Type B pancreatic cell (in vitro differentiated cells): ENCODE results near the gene ARPC1A. TPM values are rescaled to one million over a fixed set of nuclear protein-coding genes. Genes with fewer than 3 reads are reported as not detected.

ENCODE experiments used
- DNase-seq: peaks from one replicate; pipeline ENCODE4 v3.0.0; 2021; ENCODE audit warnings: mixed read lengths; ENCODE audit not compliant: unreplicated experiment; ENCODE audit errors: extremely low spot score
- H3K27ac Mint-ChIP-seq: 2 replicates; pipeline ENCODE4 v1.8.0; 2021; ENCODE audit warnings: mild to moderate bottlenecking, mixed read lengths
- H3K27me3 Mint-ChIP-seq: 2 replicates; pipeline ENCODE4 v1.8.0; 2021; ENCODE audit warnings: mixed read lengths
- H3K36me3 Mint-ChIP-seq: 2 replicates; pipeline ENCODE4 v1.8.0; 2021; ENCODE audit warnings: mixed read lengths
- H3K4me1 Mint-ChIP-seq: one replicate; pipeline ENCODE4 v1.8.0; 2021; ENCODE audit warnings: mixed read lengths; ENCODE audit not compliant: unreplicated experiment
- H3K4me3 Mint-ChIP-seq: 2 replicates; pipeline ENCODE4 v1.8.0; 2021; ENCODE audit warnings: mild to moderate bottlenecking, mixed read lengths
- H3K9me3 Mint-ChIP-seq: 2 replicates; pipeline ENCODE4 v1.8.0; 2021; ENCODE audit warnings: mixed read lengths
- CTCF ChIP-seq: fragments of 200-600 bp; sonication (generic); conservative IDR thresholded peaks from 2 replicates; pipeline ENCODE4 v1.5.0; 2021; ENCODE audit warnings: antibody characterized with exemption, mild to moderate bottlenecking
- total RNA-seq: library from RNA; stranded (reverse); gene quantifications from 2 replicates; pipeline ENCODE4 v1.2.1, GENCODE V29; 2021; ENCODE audit warnings: low replicate concordance

ARPC1A gene
- total RNA-seq, 1 donor from 2014 or later, result 164 TPM

GRCh38 chr7:99359465-99360154 is 33.9 kb downstream of the ARPC1A start:
- H3K27ac Mint-ChIP-seq, result no peak overlapping the region
- DNase-seq, result no peak
- H3K27me3 Mint-ChIP-seq, result no peaks in the 10 kb centered on the region
- H3K9me3 Mint-ChIP-seq, result no peaks in the 10 kb centered on the region
- no peak for TF ChIP-seq CTCF
- peaks cover 30% of the 10 kb centered on the region for H3K36me3 Mint-ChIP-seq
- H3K4me3 Mint-ChIP-seq, result no peak overlapping the region
- H3K4me1 Mint-ChIP-seq, result no peaks in the 10 kb centered on the region

DNA sequence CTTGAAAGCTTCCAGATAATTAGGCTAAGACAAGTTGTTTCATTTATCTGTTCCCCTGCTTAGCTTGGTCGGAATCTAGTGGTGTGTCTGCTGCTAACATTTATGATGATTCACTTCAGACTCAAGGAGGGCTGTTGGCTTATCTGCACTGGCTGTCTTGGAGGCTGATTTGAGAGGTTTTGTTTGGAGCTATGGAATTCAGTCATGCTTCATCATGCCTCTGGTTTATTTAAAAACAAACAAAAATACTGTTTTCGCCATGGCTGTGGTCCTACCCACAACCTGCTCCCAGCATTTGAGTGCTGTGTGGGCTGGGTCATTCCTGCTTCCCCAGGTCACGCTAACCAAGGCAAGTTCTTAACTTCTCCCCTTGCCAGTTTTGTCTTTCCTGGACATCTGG is 37.1 kb downstream of the ARPC1A start:
- no peak for DNase-seq
- no peaks in the 10 kb centered on the region for H3K9me3 Mint-ChIP-seq
- peaks cover 5% of the 10 kb centered on the region for H3K4me1 Mint-ChIP-seq
- peak overlapping the region; percentile 59 for H3K27ac Mint-ChIP-seq
- TF ChIP-seq CTCF, result no peak
- peaks cover 35% of the 10 kb centered on the region for H3K36me3 Mint-ChIP-seq
- H3K4me3 Mint-ChIP-seq, result no peak overlapping the region
- no peaks in the 10 kb centered on the region for H3K27me3 Mint-ChIP-seq

- DNase-seq, result no peak
These were observed 37.6 kb downstream of the ARPC1A start for GRCh38 chr7:99363286-99363685.

DNA sequence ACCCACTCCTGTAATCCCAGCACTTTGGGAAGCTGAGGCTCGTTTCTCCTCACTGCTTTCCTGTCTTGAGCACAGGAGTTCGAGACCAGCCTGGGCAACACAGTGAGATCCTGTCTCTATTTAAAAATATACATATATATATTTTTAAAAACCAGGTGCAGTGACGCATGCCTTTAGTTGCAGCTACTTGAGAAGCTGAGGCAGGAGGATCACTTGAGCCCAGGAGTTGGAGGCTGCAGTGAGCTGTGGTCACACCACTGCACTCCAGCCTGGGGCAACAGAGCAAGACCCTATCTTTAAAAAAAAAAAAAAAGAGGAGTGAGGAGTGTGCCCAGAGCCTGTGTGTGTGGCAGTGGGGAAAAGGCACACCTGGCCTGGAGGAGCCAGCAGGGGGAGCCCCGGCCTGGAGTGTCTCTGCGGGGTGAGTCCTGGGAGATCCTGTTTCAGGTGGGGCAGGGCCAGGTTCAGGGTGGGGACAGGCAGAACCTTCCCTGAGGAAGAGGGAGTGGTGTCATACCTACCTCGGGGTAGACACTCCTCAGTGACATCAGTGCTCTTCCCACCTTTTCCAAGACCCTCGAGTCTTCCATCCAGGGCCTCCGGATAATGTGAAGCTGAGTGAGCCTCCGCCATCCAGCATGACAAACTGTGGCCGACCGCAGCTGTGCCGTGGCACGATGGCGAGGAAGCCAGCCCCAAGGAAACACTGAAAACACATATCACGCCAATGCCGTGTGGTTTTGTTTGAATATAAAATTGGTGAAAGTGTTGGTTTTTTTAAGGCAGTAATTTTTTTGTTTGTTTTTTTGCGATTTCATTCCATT is 39.8 kb downstream of the ARPC1A start:
- TF ChIP-seq CTCF, result peak; percentile 65
- DNase-seq, result no peak
- Mint-ChIP-seq H3K27me3 (no peaks in the 10 kb centered on the region), H3K4me3 (peak overlapping the region; percentile 74), H3K9me3 (no peaks in the 10 kb centered on the region), H3K4me1 (peaks cover 8% of the 10 kb centered on the region), H3K36me3 (peaks cover 29% of the 10 kb centered on the region), H3K27ac (peak overlapping the region; percentile 99)

More at GRCh38 chr7:99363286-99363685, 37.6 kb downstream of the ARPC1A start:
- Mint-ChIP-seq H3K27ac (peak overlapping the region; percentile 59), H3K4me3 (no peak overlapping the region), H3K9me3 (no peaks in the 10 kb centered on the region), H3K27me3 (no peaks in the 10 kb centered on the region), H3K36me3 (peaks cover 30% of the 10 kb centered on the region), H3K4me1 (peaks cover 5% of the 10 kb centered on the region)
- TF ChIP-seq CTCF, result no peak

GRCh38 chr7:99366646-99367045 is 40.9 kb downstream of the ARPC1A start:
- Mint-ChIP-seq H3K27ac (peak overlapping the region; percentile 99), H3K36me3 (peaks cover 26% of the 10 kb centered on the region), H3K27me3 (no peaks in the 10 kb centered on the region), H3K4me1 (peaks cover 8% of the 10 kb centered on the region), H3K4me3 (peak overlapping the region; percentile 74), H3K9me3 (no peaks in the 10 kb centered on the region)
- TF ChIP-seq CTCF, result no peak
- DNase-seq, result no peak
